Mesothelial cell of epicardium (in vitro differentiated cells): Measurements from ENCODE around the gene MYRIP. TPM values are rescaled to one million over a fixed set of nuclear protein-coding genes. Genes with fewer than 3 reads are reported as not detected.

ENCODE experiments used
- DNase-seq, 2 experiments: peaks; one replicate each; pipeline ENCODE4 v3.0.0; 2021; ENCODE audit warnings: low spot score in 2 of 2; ENCODE audit not compliant: unreplicated experiment in 2 of 2
- H3K27ac Mint-ChIP-seq: 2 replicates; pipeline ENCODE4 v1.8.0; 2021; ENCODE audit warnings: mixed read lengths
- H3K27me3 Mint-ChIP-seq: 2 replicates; pipeline ENCODE4 v1.8.0; 2021; ENCODE audit warnings: low read depth, mixed read lengths
- H3K36me3 Mint-ChIP-seq: 2 replicates; pipeline ENCODE4 v1.8.0; 2021; ENCODE audit warnings: mixed read lengths
- H3K4me1 Mint-ChIP-seq: 2 replicates; pipeline ENCODE4 v1.8.0; 2021; ENCODE audit warnings: mixed read lengths
- H3K4me3 Mint-ChIP-seq: 2 replicates; pipeline ENCODE4 v1.8.0; 2021; ENCODE audit warnings: mild to moderate bottlenecking, moderate library complexity, mixed read lengths
- H3K9me3 Mint-ChIP-seq: 2 replicates; pipeline ENCODE4 v1.8.0; 2021; ENCODE audit warnings: mixed read lengths
- total RNA-seq: library from RNA; stranded (reverse); gene quantifications from 3 replicates; pipeline ENCODE4 v1.2.1, GENCODE V29; 2021
- TF ChIP-seq, protein P1 (sequence below): fragments of 200-600 bp; sonication (generic); IDR thresholded peaks from one replicate; pipeline ENCODE4 v1.5.0; 2021; ENCODE audit warnings: antibody characterized with exemption; ENCODE audit not compliant: unreplicated experiment

MYRIP gene
- total RNA-seq, 1 donor from 2014 or later, result 0.63 TPM

DNA sequence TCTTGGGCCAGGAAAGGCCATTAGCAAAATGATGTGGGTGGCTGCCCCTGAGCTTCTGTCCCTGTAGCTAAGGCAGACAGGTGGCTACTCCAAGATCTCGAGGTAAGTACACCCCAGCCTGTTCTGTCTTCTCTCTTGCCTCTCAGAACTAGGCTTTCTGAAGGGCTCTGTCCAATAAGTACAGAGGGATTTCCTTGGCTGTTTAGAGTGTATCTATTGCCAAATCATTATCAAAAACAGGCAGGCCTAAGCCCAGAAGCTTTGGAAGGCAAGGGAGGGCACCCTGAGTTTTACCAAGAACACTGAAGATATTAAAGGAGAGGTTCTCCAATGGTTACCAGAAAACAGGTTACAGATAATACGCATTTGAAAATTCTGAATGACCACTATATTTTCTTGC, 156.6 kb downstream of the MYRIP start:
- no peak for DNase-seq
- TF ChIP-seq, protein P1, sequence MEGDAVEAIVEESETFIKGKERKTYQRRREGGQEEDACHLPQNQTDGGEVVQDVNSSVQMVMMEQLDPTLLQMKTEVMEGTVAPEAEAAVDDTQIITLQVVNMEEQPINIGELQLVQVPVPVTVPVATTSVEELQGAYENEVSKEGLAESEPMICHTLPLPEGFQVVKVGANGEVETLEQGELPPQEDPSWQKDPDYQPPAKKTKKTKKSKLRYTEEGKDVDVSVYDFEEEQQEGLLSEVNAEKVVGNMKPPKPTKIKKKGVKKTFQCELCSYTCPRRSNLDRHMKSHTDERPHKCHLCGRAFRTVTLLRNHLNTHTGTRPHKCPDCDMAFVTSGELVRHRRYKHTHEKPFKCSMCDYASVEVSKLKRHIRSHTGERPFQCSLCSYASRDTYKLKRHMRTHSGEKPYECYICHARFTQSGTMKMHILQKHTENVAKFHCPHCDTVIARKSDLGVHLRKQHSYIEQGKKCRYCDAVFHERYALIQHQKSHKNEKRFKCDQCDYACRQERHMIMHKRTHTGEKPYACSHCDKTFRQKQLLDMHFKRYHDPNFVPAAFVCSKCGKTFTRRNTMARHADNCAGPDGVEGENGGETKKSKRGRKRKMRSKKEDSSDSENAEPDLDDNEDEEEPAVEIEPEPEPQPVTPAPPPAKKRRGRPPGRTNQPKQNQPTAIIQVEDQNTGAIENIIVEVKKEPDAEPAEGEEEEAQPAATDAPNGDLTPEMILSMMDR, result no peak
- Mint-ChIP-seq H3K9me3 (peaks cover 13% of the 10 kb centered on the region), H3K4me3 (no peak overlapping the region), H3K27ac (no peak overlapping the region), H3K4me1 (no peaks in the 10 kb centered on the region), H3K27me3 (peaks cover 26% of the 10 kb centered on the region), H3K36me3 (no peaks in the 10 kb centered on the region)

GRCh38 chr3:39970982-39971381, 161.6 kb downstream of the MYRIP start:
- Mint-ChIP-seq H3K4me3 (no peak overlapping the region), H3K4me1 (no peaks in the 10 kb centered on the region), H3K27ac (no peak overlapping the region), H3K9me3 (peaks cover 20% of the 10 kb centered on the region), H3K36me3 (no peaks in the 10 kb centered on the region), H3K27me3 (peaks cover 35% of the 10 kb centered on the region)
- TF ChIP-seq, protein P1, result no peak
- no peak for DNase-seq

GRCh38 chr3:39971559-39972031, 162.2 kb downstream of the MYRIP start:
- DNase-seq, result no peak
- no peaks in the 10 kb centered on the region for H3K36me3 Mint-ChIP-seq
- no peaks in the 10 kb centered on the region for H3K4me1 Mint-ChIP-seq
- H3K9me3 Mint-ChIP-seq, result peaks cover 20% of the 10 kb centered on the region
- TF ChIP-seq, protein P1, result no peak
- H3K27me3 Mint-ChIP-seq, result peaks cover 34% of the 10 kb centered on the region
- H3K4me3 Mint-ChIP-seq, result no peak overlapping the region
- no peak overlapping the region for H3K27ac Mint-ChIP-seq

DNA sequence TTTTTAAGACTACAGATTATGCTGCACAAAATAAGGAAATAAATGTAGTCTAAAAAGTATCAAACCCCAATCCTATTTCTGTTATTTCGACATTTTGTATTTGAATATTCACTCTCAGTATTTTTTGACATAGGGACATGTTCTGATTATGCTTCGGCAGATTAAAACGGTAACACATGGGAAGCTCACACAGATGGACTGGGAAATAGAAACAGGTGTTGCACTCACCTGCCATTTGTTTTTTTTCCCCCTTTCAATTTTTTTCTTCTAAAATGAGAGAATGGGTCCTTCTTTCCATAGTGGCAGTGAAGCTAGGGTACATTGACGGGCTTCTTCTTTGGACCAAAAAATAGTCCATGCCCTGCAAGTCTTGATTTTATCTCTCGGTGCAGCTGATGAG, 163.1 kb downstream of the MYRIP start:
- no peaks in the 10 kb centered on the region for H3K36me3 Mint-ChIP-seq
- H3K4me3 Mint-ChIP-seq, result no peak overlapping the region
- H3K9me3 Mint-ChIP-seq, result peaks cover 20% of the 10 kb centered on the region
- DNase-seq, result no peak
- no peaks in the 10 kb centered on the region for H3K4me1 Mint-ChIP-seq
- H3K27ac Mint-ChIP-seq, result no peak overlapping the region
- TF ChIP-seq, protein P1, result no peak
- H3K27me3 Mint-ChIP-seq, result peaks cover 32% of the 10 kb centered on the region

DNA sequence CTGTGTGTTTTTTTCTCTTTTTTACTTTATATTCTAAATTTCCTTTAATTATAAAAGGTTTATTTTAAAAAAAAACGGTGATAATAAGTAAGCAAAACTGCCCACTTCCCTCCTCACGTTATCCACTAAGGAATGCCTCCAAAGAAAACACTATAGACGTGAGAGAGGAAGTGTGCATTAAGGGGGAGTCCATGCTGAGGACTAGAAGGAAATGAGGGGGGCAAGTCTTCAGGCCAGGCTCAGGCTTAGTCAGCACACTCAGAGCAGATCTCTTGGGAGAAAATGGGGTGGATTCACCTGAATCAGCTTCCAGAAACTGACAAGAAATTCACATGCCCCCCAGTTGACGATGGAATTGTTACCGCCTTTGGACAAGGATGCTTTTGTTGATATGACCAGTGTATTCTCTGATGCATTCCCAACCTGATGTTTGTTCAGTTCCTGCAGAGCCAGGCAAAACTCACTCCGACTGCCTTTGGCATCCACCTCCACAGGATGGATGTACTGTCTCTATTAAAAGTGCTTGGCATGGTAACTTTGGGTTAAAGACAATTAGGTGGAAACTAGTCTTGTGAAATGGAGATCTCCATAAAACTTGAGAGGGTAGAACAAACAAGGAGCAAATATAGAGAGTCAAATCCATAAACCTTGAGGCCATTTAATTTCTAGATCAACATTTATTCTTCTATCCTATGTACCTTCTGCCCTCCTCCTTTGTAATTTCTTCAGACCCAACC, 167.8 kb downstream of the MYRIP start:
- Mint-ChIP-seq H3K4me3 (no peak overlapping the region), H3K36me3 (no peaks in the 10 kb centered on the region), H3K4me1 (peaks cover 3% of the 10 kb centered on the region)

More for the DNA sequence above, 167.8 kb downstream of the MYRIP start:
- TF ChIP-seq, protein P1, result no peak
- peaks cover 12% of the 10 kb centered on the region for H3K27me3 Mint-ChIP-seq
- H3K9me3 Mint-ChIP-seq, result peaks cover 7% of the 10 kb centered on the region
- DNase-seq, result no peak
- H3K27ac Mint-ChIP-seq, result no peak overlapping the region
